GM15510 (cell line): Measurements from ENCODE around the gene MICAL2.

ENCODE experiments used
- POLR2A ChIP-seq: IDR thresholded peaks from 3 replicates; pipeline ENCODE4 v1.6.1; 2011; ENCODE audit warnings: borderline replicate concordance; ENCODE audit not compliant: insufficient read length; ENCODE audit errors: extremely low read depth

Gene MICAL2

DNA sequence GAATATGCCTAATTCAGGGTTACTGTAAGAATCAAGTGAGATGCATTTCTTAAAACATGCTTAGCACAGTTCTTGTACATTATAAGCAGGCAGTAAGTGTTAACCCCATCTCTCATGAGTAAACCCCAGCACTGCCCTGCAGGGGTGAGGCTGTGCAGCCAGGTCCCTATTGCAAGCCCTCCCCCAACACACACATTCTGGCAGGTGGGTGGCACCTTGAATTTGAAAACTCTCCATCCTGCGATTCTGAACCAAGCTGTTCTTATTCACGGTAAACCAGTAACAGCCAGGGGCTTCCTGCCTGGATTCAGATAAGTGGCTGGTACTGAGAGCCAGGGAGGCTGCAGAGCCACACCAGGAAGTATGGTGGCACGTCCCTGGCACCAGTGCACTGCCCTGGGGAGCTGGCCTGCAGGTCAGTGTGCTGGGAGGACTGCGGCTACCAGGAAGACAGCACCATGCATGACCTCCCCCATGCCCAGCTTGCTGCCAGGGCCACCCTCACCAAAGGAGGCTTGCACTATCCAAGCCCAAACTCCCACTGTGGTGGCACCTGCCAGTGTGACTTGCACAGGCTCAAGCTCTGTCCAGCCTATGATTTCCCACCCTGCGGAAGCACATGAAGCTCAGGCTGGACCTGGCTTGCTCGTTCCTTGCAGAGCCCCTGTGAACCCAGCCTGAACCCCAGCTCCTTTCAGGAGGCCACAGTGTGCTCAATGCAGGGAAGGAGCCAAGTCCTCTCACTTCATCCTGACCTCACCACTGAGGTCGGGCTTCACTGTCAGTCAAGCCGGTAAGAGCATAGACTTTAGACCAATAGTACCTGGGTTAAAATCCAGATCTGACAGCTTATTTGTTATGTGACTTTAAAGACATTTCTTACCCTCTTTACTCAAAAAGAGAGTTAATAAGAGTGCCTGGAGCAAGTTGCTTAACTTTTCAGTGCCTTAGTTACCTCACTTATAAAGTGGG, 88.1 kb downstream of the MICAL2 start:
- TF ChIP-seq POLR2A: no peak

GRCh38 chr11:12199231-12199948, 89.0 kb downstream of the MICAL2 start:
- TF ChIP-seq POLR2A: no peak

GRCh38 chr11:12200279-12200990, 90.0 kb downstream of the MICAL2 start:
- no peak for TF ChIP-seq POLR2A

DNA sequence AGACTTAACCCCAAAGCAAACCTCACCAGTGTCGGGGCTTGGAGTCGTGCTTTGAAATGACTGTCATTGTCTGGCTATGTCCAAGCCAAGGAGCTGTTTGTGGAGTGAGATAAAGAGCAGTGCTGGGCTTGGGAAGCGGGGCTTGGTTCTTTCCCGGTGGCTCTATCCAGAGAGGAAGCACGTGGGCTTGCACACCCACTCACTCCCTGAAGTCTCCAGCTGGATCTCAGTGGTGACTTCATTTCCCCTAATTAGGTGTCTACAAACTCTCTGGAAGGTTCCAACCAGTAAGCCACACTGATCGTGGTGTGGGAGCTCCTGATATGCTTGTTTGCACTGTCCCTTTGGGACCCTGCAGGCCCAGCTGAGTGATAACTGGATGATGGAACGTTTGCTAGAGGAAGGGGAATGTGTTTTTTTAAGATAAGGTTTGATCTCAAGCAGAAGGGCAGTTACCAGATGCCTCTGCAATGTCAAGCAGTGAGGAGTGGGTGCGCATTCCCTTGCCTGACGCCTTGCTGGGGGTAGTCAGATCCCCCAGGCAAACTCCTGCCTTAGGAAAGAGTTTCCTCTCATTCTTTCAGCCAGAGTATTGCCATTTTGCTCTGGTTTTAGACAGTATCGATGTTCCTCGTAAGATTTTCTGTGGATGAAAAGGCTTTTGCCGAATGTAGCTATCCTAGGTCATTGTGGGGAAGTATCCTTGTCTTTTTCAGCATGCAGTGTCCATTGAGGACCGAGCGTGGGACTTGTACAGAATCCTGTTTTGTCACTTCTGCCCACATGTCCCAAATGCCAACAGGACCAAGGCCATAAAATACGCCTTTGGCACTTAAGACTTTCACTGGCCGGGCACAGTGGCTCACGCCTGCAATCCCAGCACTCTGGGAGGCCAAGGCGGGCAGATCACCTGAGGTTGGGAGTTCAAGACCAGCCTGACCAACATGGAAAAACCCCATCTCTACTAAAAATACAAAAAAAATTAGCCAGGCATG, 90.9 kb downstream of the MICAL2 start:
- TF ChIP-seq POLR2A: no peak

DNA sequence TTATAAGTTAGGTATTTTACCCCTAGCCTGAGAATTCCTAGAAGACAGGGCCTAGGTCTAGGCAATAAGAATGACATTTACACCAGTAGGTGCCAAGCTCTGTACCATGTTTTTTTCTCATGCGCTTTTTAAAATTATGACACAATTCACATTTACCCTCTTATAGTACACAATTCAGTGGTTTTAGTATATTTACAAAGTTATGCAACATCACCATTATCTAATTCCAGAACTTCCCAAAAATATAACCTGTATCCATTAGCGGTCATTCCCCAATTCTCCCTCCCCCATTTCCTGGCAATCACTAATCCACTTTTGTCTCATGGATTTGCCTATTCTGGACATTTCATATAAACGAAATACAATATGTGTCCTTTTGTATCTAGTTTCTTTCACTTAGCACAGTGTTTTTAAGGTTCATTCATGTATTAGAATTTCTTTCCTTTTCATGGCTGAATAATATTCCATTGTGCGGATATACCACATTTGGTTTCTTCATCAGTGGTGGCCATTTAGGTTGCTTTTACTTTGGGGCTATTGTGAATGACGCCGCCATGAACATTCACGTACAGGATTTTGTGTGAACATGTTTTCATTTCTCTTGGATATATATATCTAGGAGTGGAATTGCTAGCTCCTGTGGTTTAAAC, 92.4 kb downstream of the MICAL2 start:
- TF ChIP-seq POLR2A: no peak

DNA sequence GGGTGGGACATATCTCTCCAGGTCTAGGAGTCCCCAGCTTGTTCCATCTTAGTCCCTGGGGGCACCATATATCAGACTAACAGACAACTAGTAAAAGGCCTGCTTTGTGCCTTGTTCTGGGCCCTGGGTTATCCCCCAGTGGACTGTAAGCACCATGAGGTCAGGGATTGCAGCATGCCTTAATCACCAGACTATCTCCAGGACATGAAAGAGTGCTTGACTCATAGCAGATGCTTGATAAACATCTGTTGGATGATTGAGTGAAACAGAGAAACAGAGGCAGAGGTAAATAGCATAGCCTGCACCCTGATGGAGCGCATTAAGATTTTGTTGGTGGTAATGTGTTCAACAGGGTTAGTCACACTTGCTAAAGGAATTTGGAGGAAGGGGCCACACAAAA, 94.1 kb downstream of the MICAL2 start:
- TF ChIP-seq POLR2A: no peak

DNA sequence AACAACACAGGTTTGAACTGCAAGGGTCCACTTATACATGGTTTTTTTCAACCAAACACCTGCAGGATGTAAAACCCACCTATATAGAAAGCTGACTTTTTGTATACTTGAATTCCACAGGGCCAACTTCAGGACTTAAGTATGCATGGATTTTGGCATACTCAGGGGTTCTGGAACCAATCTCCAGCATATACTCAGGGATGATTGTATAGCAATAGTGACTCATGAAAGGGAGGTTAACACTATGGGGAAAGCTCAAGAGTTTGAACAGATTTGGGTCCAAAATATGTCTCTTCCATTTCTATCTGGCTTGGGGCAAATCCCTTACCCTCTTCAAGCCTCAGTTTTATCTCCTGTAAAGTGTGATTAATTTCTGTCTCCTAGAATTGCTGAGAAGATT, 94.9 kb downstream of the MICAL2 start:
- no peak for TF ChIP-seq POLR2A

DNA sequence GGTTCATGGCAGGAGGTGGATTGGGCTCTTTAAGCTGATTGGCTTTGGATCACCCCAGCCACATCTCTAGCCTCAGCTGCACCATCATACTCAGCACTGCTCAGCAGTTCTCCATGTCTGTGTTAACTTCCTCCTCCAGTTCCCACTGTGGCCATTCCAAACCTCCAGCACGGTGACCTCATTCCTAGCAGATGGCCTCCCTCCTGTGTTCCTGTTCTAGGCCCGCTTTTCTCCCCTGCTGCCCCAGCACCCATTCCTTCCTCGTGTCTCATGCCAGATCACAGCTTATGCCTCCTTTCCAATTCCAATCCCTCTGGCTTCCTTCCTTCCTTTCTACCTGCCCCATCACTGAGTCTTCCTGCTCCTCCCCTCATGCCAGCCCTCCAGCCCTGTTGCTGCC, 96.1 kb downstream of the MICAL2 start:
- no peak for TF ChIP-seq POLR2A

GRCh38 chr11:12207384-12208150, 97.2 kb downstream of the MICAL2 start:
- TF ChIP-seq POLR2A: no peak

DNA sequence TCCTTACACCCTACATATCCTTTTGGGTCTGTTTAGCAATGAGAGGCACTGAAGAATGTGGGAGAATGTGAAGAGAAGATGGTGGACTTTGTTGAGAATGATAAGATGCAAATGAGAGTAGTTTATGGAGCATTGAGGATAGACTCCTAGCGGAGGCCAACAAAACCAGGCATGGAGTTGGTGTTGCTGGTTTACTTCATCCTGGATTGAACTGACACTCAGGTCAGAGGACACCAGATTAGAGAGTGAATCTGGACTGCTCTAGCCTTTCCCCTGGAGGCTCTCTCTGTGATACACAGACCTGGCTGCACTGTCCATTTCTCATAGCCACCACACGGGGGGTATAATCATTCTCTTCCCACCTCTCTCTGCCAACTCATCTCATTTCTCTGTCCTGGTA, 98.7 kb downstream of the MICAL2 start:
- no peak for TF ChIP-seq POLR2A

DNA sequence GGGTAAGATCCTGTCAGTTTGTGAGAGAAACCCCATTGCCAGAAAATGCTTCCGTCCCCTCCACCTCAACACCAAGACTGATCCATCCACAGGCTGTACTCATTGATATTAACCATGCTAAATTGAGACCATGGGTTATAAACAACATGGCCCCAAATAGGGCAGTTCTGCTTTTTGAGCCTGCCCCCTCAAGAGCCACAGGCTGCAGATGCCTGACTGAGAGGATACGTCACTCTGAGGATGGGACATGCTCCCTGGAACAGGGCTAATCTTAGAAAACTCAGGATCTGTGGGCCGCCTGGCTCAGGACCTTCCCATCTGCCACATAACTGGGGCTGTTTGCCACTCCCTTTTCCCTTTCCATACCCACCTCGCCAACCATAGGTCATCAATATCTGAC, 99.8 kb downstream of the MICAL2 start:
- TF ChIP-seq POLR2A: no peak

GRCh38 chr11:12211331-12212065, 101.1 kb downstream of the MICAL2 start:
- TF ChIP-seq POLR2A: no peak

GRCh38 chr11:12212174-12212820, 101.9 kb downstream of the MICAL2 start:
- no peak for TF ChIP-seq POLR2A
